H1 (cell line): ENCODE data around the gene BSN. TPM values are rescaled to one million over a fixed set of nuclear protein-coding genes. Genes with fewer than 3 reads are reported as not detected.

Source experiments
- CTCF ChIA-PET: fragments of 300-600 bp; sonication (Branson Sonifier 250); formaldehyde crosslinking; loops from one replicate; lab custom pipeline; 2021; ENCODE audit not compliant: partially characterized antibody; lab: Charles Lee
- POLR2A ChIA-PET: fragments of 300-600 bp; sonication (Branson Sonifier 250); formaldehyde crosslinking; loops from one replicate; lab custom pipeline; 2021; ENCODE audit warnings: inconsistent platforms; ENCODE audit not compliant: partially characterized antibody; lab: Charles Lee
- DNase-seq, 2 experiments: peaks; one replicate each; pipeline versions ENCODE4 v3.0.0 to v3.0.0-alpha.2; 2010 to 2022; ENCODE audit warnings: low spot score in 2 of 2, low read depth in 1 of 2, mixed read lengths in 1 of 2
- FAIRE-seq: peaks from 2 replicates; lab custom pipeline; 2011; peaks lifted over from hg19 to GRCh38; lab: Jason Lieb, UNC
- H2AFZ ChIP-seq: 2 replicates; pipeline ENCODE4 v1.8.1; 2012; ENCODE audit warnings: low read length, inconsistent platforms
- H2AK5ac ChIP-seq: 2 replicates; pipeline ENCODE4 v1.6.1; 2013; ENCODE audit warnings: low read depth, low read length
- H2BK120ac ChIP-seq: replicated peaks from 2 replicates; pipeline ENCODE3; 2013; ENCODE audit warnings: low read depth, low read length, inconsistent platforms
- H2BK12ac ChIP-seq: 2 replicates; pipeline ENCODE4 v1.6.1; 2013; ENCODE audit warnings: low read depth, low read length
- H2BK15ac ChIP-seq: 2 replicates; pipeline ENCODE4 v1.6.1; 2013; ENCODE audit warnings: low read length
- H2BK20ac ChIP-seq: 2 replicates; pipeline ENCODE4 v1.6.1; 2013; ENCODE audit warnings: low read length
- H2BK5ac ChIP-seq: 2 replicates; pipeline ENCODE4 v1.6.1; 2013; ENCODE audit warnings: low read depth, low read length
- H3K14ac ChIP-seq: 2 replicates; pipeline ENCODE4 v1.6.1; 2013; ENCODE audit warnings: inconsistent platforms; ENCODE audit not compliant: insufficient read length
- H3K18ac ChIP-seq: 2 replicates; pipeline ENCODE4 v1.6.1; 2013; ENCODE audit warnings: low read length; ENCODE audit errors: extremely low read depth
- H3K23ac ChIP-seq: 2 replicates; pipeline ENCODE4 v1.6.1; 2013; ENCODE audit warnings: inconsistent platforms; ENCODE audit not compliant: insufficient read length
- H3K23me2 ChIP-seq: 2 replicates; pipeline ENCODE4 v1.6.1; 2013; ENCODE audit warnings: low read depth, low read length
- H3K27ac ChIP-seq: 2 replicates; pipeline ENCODE4 v1.6.1; 2011; ENCODE audit warnings: low read depth, low read length, inconsistent platforms
- H3K27me3 ChIP-seq, 4 experiments: replicated peaks in 1 of 4; 1 replicate in 1 of 4; 2 replicates in 3 of 4; pipeline versions ENCODE4 v1.6.1 to v1.8.1; 2011 to 2013; ENCODE audit warnings: low read length in 3 of 4, mild to moderate bottlenecking in 3 of 4, inconsistent platforms in 2 of 4, mixed read lengths in 2 of 4, moderate library complexity in 1 of 4; ENCODE audit not compliant: control insufficient read depth in 3 of 4, insufficient read depth in 3 of 4; ENCODE audit errors: extremely low read depth in 1 of 4
- H3K36me3 ChIP-seq, 4 experiments: 2 replicates each; pipeline versions ENCODE4 v1.6.1 to v1.8.1; 2011 to 2013; ENCODE audit warnings: mild to moderate bottlenecking in 4 of 4, low read length in 3 of 4, moderate library complexity in 2 of 4, control low read depth in 1 of 4, inconsistent platforms in 1 of 4; ENCODE audit not compliant: insufficient read depth in 4 of 4, control insufficient read depth in 2 of 4
- H3K4ac ChIP-seq: replicated peaks from 2 replicates; pipeline ENCODE3; 2013; ENCODE audit warnings: low read length, low read depth, mixed read lengths, inconsistent platforms; ENCODE audit not compliant: insufficient read length
- H3K4me1 ChIP-seq, 4 experiments: replicated peaks in 1 of 4; 1 replicate in 1 of 4; 2 replicates in 3 of 4; pipeline versions ENCODE4 v1.6.1 to v1.8.1; 2011 to 2013; ENCODE audit warnings: low read length in 3 of 4, inconsistent platforms in 2 of 4, mixed read lengths in 1 of 4; ENCODE audit not compliant: insufficient read depth in 4 of 4, control insufficient read depth in 3 of 4
- H3K4me2 ChIP-seq, 2 experiments: 2 replicates each; pipeline versions ENCODE4 v1.6.1 to v1.8.1; 2011 to 2013; ENCODE audit warnings: low read depth in 2 of 2, low read length in 2 of 2, control low read depth in 1 of 2, inconsistent platforms in 1 of 2, mild to moderate bottlenecking in 1 of 2; ENCODE audit not compliant: insufficient read depth in 1 of 2
- H3K4me3 ChIP-seq, 4 experiments: fragments of 200-600, 300-600 bp in 1 of 4; sonication (generic), shearing (Covaris generic), sonication (Bioruptor Twin) in 1 of 4; 2 replicates each; pipeline versions ENCODE4 v1.5.1 to v1.8.1; 2011 to 2016; ENCODE audit warnings: low read length in 4 of 4, low read depth in 3 of 4, control low read depth in 2 of 4, inconsistent platforms in 2 of 4, mild to moderate bottlenecking in 2 of 4, mixed read lengths in 1 of 4, moderate library complexity in 1 of 4; ENCODE audit not compliant: insufficient read depth in 2 of 4; ENCODE audit errors: extremely low read depth in 1 of 4
- H3K56ac ChIP-seq: replicated peaks from 2 replicates; pipeline ENCODE3; 2013; ENCODE audit warnings: low read depth, mild to moderate bottlenecking, mixed read lengths, low read length, inconsistent platforms; ENCODE audit not compliant: insufficient read length
- H3K79me1 ChIP-seq: 2 replicates; pipeline ENCODE4 v1.6.1; 2013; ENCODE audit warnings: low read depth, low read length, control low read depth
- H3K79me2 ChIP-seq, 2 experiments: 2 replicates each; pipeline versions ENCODE4 v1.6.1 to v1.8.1; 2012 to 2013; ENCODE audit warnings: low read length in 2 of 2, mild to moderate bottlenecking in 2 of 2, inconsistent platforms in 1 of 2; ENCODE audit not compliant: insufficient read depth in 2 of 2, control insufficient read depth in 1 of 2
- H3K9ac ChIP-seq, 4 experiments: replicated peaks in 1 of 4; 1 replicate in 1 of 4; 2 replicates in 3 of 4; pipeline versions ENCODE4 v1.6.1 to v1.8.1; 2011 to 2013; ENCODE audit warnings: low read depth in 3 of 4, low read length in 3 of 4, control low read depth in 2 of 4, mild to moderate bottlenecking in 2 of 4, moderate library complexity in 2 of 4, inconsistent platforms in 1 of 4; ENCODE audit errors: extremely low read depth in 1 of 4
- H3K9me3 ChIP-seq, 2 experiments: 2 replicates each; pipeline versions ENCODE4 v1.6.1 to v1.8.1; 2012 to 2013; ENCODE audit warnings: mild to moderate bottlenecking in 2 of 2, moderate library complexity in 2 of 2, control low read depth in 1 of 2, inconsistent platforms in 1 of 2, low read depth in 1 of 2, low read length in 1 of 2, mixed read lengths in 1 of 2; ENCODE audit not compliant: insufficient read depth in 2 of 2
- H4K20me1 ChIP-seq, 2 experiments: replicated peaks in 1 of 2; 2 replicates each; pipeline versions ENCODE3 to v1.8.1; 2011 to 2013; ENCODE audit warnings: inconsistent platforms in 2 of 2, low read length in 2 of 2, mild to moderate bottlenecking in 1 of 2; ENCODE audit not compliant: insufficient read depth in 2 of 2, control insufficient read depth in 1 of 2
- H4K5ac ChIP-seq: 2 replicates; pipeline ENCODE4 v1.6.1; 2013; ENCODE audit warnings: low read length, low read depth, mixed read lengths, inconsistent platforms; ENCODE audit not compliant: insufficient read length
- H4K8ac ChIP-seq: 2 replicates; pipeline ENCODE4 v1.8.0; 2013; ENCODE audit warnings: mild to moderate bottlenecking, moderate library complexity, low read length, inconsistent platforms; ENCODE audit not compliant: insufficient read depth; ENCODE audit errors: extremely low read depth
- H4K91ac ChIP-seq: replicated peaks from 2 replicates; pipeline ENCODE3; 2013; ENCODE audit warnings: low read length, mixed read lengths, inconsistent platforms; ENCODE audit not compliant: insufficient read length
- ATF2 ChIP-seq: IDR thresholded peaks from 2 replicates; pipeline ENCODE4 v1.6.1; 2012; ENCODE audit warnings: low read length, inconsistent platforms
- BRCA1 ChIP-seq: IDR thresholded peaks from 2 replicates; pipeline ENCODE4 v1.6.1; 2012; ENCODE audit warnings: low read depth, low read length, improper control_type of control experiment
- CHD1 ChIP-seq: IDR thresholded peaks from 2 replicates; pipeline ENCODE4 v1.6.1; 2012; ENCODE audit warnings: low read depth, low read length, improper control_type of control experiment
- CREB1 ChIP-seq: IDR thresholded peaks from 2 replicates; pipeline ENCODE4 v1.6.1; 2012; ENCODE audit warnings: inconsistent platforms
- FOSL1 ChIP-seq: IDR thresholded peaks from 2 replicates; pipeline ENCODE4 v1.6.1; 2011; ENCODE audit warnings: mild to moderate bottlenecking, low read depth, low read length, moderate library complexity; ENCODE audit not compliant: insufficient read depth
- MAX ChIP-seq: IDR thresholded peaks from 2 replicates; pipeline ENCODE4 v1.6.1; 2012; ENCODE audit warnings: inconsistent platforms
- POU5F1 ChIP-seq: IDR thresholded peaks from 2 replicates; pipeline ENCODE4 v1.6.1; 2011; ENCODE audit warnings: low read depth, mild to moderate bottlenecking, low read length, moderate library complexity
- SIN3A ChIP-seq, 2 experiments: IDR thresholded peaks in 1 of 2; conservative IDR thresholded peaks in 1 of 2; 2 replicates each; pipeline ENCODE4 v1.6.1; 2011 to 2012; ENCODE audit warnings: low read length in 2 of 2, improper control_type of control experiment in 1 of 2, low read depth in 1 of 2, mild to moderate bottlenecking in 1 of 2
- SIX5 ChIP-seq: IDR thresholded peaks from 2 replicates; pipeline ENCODE4 v1.6.1; 2011; ENCODE audit warnings: mild to moderate bottlenecking, low read depth, low read length
- SUZ12 ChIP-seq: fragments of 200-600 bp; sonication (generic); IDR thresholded peaks from 2 replicates; pipeline ENCODE4 v1.6.1; 2012; ENCODE audit warnings: mild to moderate bottlenecking, inconsistent platforms, low read length, moderate library complexity, mixed read lengths
- TAF1 ChIP-seq: IDR thresholded peaks from 2 replicates; pipeline ENCODE4 v1.6.1; 2011; ENCODE audit warnings: mild to moderate bottlenecking, low read depth, low read length
- TAF7 ChIP-seq: optimal IDR thresholded peaks from 2 replicates; pipeline ENCODE3; 2011; ENCODE audit warnings: low read depth, mild to moderate bottlenecking, inconsistent platforms, low read length, moderate library complexity, borderline replicate concordance
- TBP ChIP-seq: IDR thresholded peaks from 2 replicates; pipeline ENCODE4 v1.6.1; 2011; ENCODE audit warnings: low read depth, low read length, improper control_type of control experiment
- WGBS, 2 experiments: shearing (Covaris generic) in 1 of 2; methylation state at CpG; one replicate each; pipeline versions ENCODE4 v1.1.6 to v1.1.7; 2013 to 2015; ENCODE audit warnings: low lambda C conversion rate in 2 of 2, mixed read lengths in 2 of 2, inconsistent platforms in 1 of 2, low coverage in 1 of 2, missing lambda C conversion rate in 1 of 2; ENCODE audit not compliant: insufficient replicate concordance in 2 of 2, insufficient coverage in 1 of 2, insufficient read length in 1 of 2; ENCODE audit errors: extremely low coverage in 1 of 2, missing lambda C conversion rate in 1 of 2; 5-methylcytosine and 5-hydroxymethylcytosine counted together
- polyA plus RNA-seq, 7 experiments: library from polyadenylated mRNA; depleted of rRNA in 3 of 7; stranded (reverse) in 5 of 7; unstranded in 2 of 7; fragments of >200 nt in 5 of 7; fragments of 200-250 nt in 2 of 7; gene quantifications; 1 replicate in 5 of 7; 2 replicates in 1 of 7; 4 replicates in 1 of 7; pipeline versions ENCODE4 v1.2.1 to v1.2.3, GENCODE V29; 2011 to 2013; ENCODE audit warnings: missing spikeins in 2 of 7, mixed read lengths in 2 of 7
- total RNA-seq: library from RNA; stranded (reverse); fragmentation: NEBNext Ultra II Directional; extraction: Animal tissue kit (Norgen Biotek cat#: 25700); gene quantifications from 2 replicates; pipeline ENCODE4 v1.2.1, GENCODE V29; 2021

The BSN gene
- total and polyA plus RNA-seq, 2 of the 8 experiments (the other 6 are each of a cell fraction or from before 2014, with no cell fraction given), result 0.60 to 3.0 TPM

- no peak overlapping the region for H2BK12ac ChIP-seq
- H3K9ac ChIP-seq, result no peak overlapping the region
- no peak overlapping the region for H2BK120ac ChIP-seq
- DNase-seq, result no peak
- H3K79me1 ChIP-seq, result no peaks in the 10 kb centered on the region
- no peak overlapping the region for H3K4me3 ChIP-seq
- H3K56ac ChIP-seq, result no peak overlapping the region
- no peak overlapping the region for H4K91ac ChIP-seq
- H3K4ac ChIP-seq, result no peak overlapping the region
- H4K8ac ChIP-seq, result no peak overlapping the region
- CTCF ChIA-PET, result interaction anchor here (1.5 to 1.6 kb wide), 2 partner anchors 78 to 83 kb away, joined by 4 to 5 read pairs; no protein-coding TSS in a partner anchor
- no peaks in the 10 kb centered on the region; a peak in 1 of 7 replicates for H3K27me3 ChIP-seq
- H4K20me1 ChIP-seq, result no peaks in the 10 kb centered on the region
- 85% methylated on average over 1 of the region's 1 CpG; no CpG with 5 or more reads in 1 of the 2 experiments for WGBS, 2 experiments
- no peaks in the 10 kb centered on the region for H3K9me3 ChIP-seq
- H3K18ac ChIP-seq, result no peak overlapping the region
- H3K79me2 ChIP-seq, result no peaks in the 10 kb centered on the region
- H3K36me3 ChIP-seq, result no peaks in the 10 kb centered on the region
- no peak overlapping the region for H3K27ac ChIP-seq
- no peak overlapping the region for H3K23ac ChIP-seq
- no peaks in the 10 kb centered on the region; the same call in 1 of the 2 replicates for H3K23me2 ChIP-seq
- no peak overlapping the region for H2BK15ac ChIP-seq
- no peak overlapping the region for H2BK5ac ChIP-seq
- H2AFZ ChIP-seq, result no peak overlapping the region
- no peak overlapping the region for H2AK5ac ChIP-seq
- no peak for FAIRE-seq
- no peak overlapping the region for H3K4me2 ChIP-seq
- H2BK20ac ChIP-seq, result no peak overlapping the region
- H3K4me1 ChIP-seq, result no peaks in the 10 kb centered on the region
- H4K5ac ChIP-seq, result no peak overlapping the region
- no peak overlapping the region for H3K14ac ChIP-seq
- POLR2A ChIA-PET, result interaction anchor here (1.1 kb wide), 1 partner anchor 58 kb away, joined by 3 read pairs; no protein-coding TSS in a partner anchor
- TF ChIP-seq CREB1 (no peak), TAF7 (no peak), SIX5 (no peak), POU5F1 (no peak), CHD1 (no peak), TBP (no peak), SUZ12 (no peak), MAX (no peak), FOSL1 (no peak), BRCA1 (no peak), SIN3A (conservative IDR thresholded peaks at IDR 0.05 in 1 of 2, IDR thresholded peaks at IDR 0.05 in 1 of 2; ENCODE audit: low read depth in 1 of 2, low read length in 2 of 2) (no peak), TAF1 (no peak), ATF2 (no peak)
Observed at GRCh38 chr3:49623071-49623470, 68.8 kb downstream of the BSN start.
